CD4-positive, alpha-beta T cell (primary cell): ENCODE data around the gene CDKAL1. TPM values are rescaled to one million over a fixed set of nuclear protein-coding genes. Genes with fewer than 3 reads are reported as not detected.

Experiments used
- ATAC-seq: fragments of 200-7000 bp; cut with Tn5 transposase; one replicate; pipeline ENCODE4 v1.10.0; 2022; ENCODE audit warnings: mild to moderate bottlenecking; ENCODE audit not compliant: poor library complexity
- CTCF ChIA-PET: fragments of 350-600 bp; sonication (Branson Sonifier 250); formaldehyde crosslinking; loops from one replicate; lab custom pipeline; 2021; ENCODE audit warnings: antibody characterized with exemption, inconsistent platforms; lab: Charles Lee
- POLR2A ChIA-PET: fragments of 350-600 bp; sonication (Branson Sonifier 250); formaldehyde crosslinking; loops from one replicate; lab custom pipeline; 2021; ENCODE audit warnings: antibody characterized with exemption, inconsistent platforms; lab: Charles Lee
- DNase-seq, 14 experiments: peaks; one replicate each; pipeline ENCODE4 v3.0.0-alpha.2; 2013 to 2020; ENCODE audit warnings: mixed read lengths in 2 of 14
- H3K27ac ChIP-seq, 2 donors: one replicate each; pipeline versions ENCODE4 v1.5.1 to v1.7.0; 2013; ENCODE audit warnings: low read length in 2 of 2, low read depth in 1 of 2, mild to moderate bottlenecking in 1 of 2
- H3K27me3 ChIP-seq, 2 experiments: 1 replicate in 1 of 2; 2 replicates in 1 of 2; pipeline versions ENCODE4 v1.6.1 to v1.7.0; 2013; ENCODE audit warnings: low read length in 2 of 2, control low read depth in 1 of 2, mild to moderate bottlenecking in 1 of 2, moderate library complexity in 1 of 2; ENCODE audit not compliant: insufficient read depth in 2 of 2, control insufficient read depth in 1 of 2
- H3K36me3 ChIP-seq: one replicate; pipeline ENCODE4 v1.6.1; 2013; ENCODE audit warnings: low read length, control low read depth; ENCODE audit not compliant: insufficient read depth
- H3K4me1 ChIP-seq: one replicate; pipeline ENCODE4 v1.6.1; 2013; ENCODE audit warnings: low read length, control low read depth; ENCODE audit not compliant: insufficient read depth
- H3K4me3 ChIP-seq: one replicate; pipeline ENCODE4 v1.5.1; 2013; ENCODE audit warnings: mild to moderate bottlenecking, low read length, moderate library complexity
- H3K9me3 ChIP-seq, 2 experiments: 1 replicate in 1 of 2; 2 replicates in 1 of 2; pipeline versions ENCODE4 v1.6.1 to v1.7.0; 2013; ENCODE audit warnings: low read length in 2 of 2, mild to moderate bottlenecking in 2 of 2, control low read depth in 1 of 2, moderate library complexity in 1 of 2; ENCODE audit not compliant: control insufficient read depth in 1 of 2, insufficient read depth in 1 of 2
- H3K27ac Mint-ChIP-seq: one replicate; pipeline ENCODE4 v1.8.0; 2020; ENCODE audit warnings: mixed read lengths
- H3K27me3 Mint-ChIP-seq: one replicate; pipeline ENCODE4 v1.8.0; 2021; ENCODE audit warnings: mixed read lengths
- H3K36me3 Mint-ChIP-seq: one replicate; pipeline ENCODE4 v1.8.0; 2021; ENCODE audit warnings: low read depth, mixed read lengths
- H3K4me1 Mint-ChIP-seq: one replicate; pipeline ENCODE4 v1.8.0; 2021; ENCODE audit warnings: low read depth, mixed read lengths
- H3K4me3 Mint-ChIP-seq: one replicate; pipeline ENCODE4 v1.8.0; 2020; ENCODE audit warnings: mild to moderate bottlenecking, mixed read lengths
- H3K9me3 Mint-ChIP-seq: one replicate; pipeline ENCODE4 v1.8.0; 2020; ENCODE audit warnings: mixed read lengths
- CTCF ChIP-seq: fragments of 200-600 bp; IDR thresholded peaks from one replicate; pipeline ENCODE4 v1.8.0; 2022; ENCODE audit warnings: antibody characterized with exemption, mild to moderate bottlenecking
- intact Hi-C, 2 experiments: fragments of 100-400 bp; cut with DNase I in 1 of 2; cut with micrococcal nuclease in 1 of 2; formaldehyde crosslinking; loops; one replicate each; pipeline versions ENCODE4 v1.15.1 to v1.9.0; 2023 to 2025; cut with DNase I, micrococcal nuclease
- total RNA-seq, 174 experiments: library from RNA in 2 of 174; stranded (reverse) in 2 of 174; gene quantifications; one replicate each; pipeline ENCODE4 v1.2.3 and lab custom pipeline; 2021 to 2026

Gene CDKAL1
- total RNA-seq, 2 experiments from 2014 or later, result 21.3 to 23.9 TPM

GRCh38 chr6:20915626-20916025 lies 381.4 kb downstream of the CDKAL1 start:
- Mint-ChIP-seq H3K27me3 (no peaks in the 10 kb centered on the region), H3K36me3 (peaks cover 56% of the 10 kb centered on the region), H3K4me1 (no peaks in the 10 kb centered on the region), H3K9me3 (peaks cover 6% of the 10 kb centered on the region), H3K27ac (no peak overlapping the region), H3K4me3 (no peak overlapping the region)
- Histone ChIP-seq H3K4me3 (no peak overlapping the region), H3K36me3 (peaks cover 3% of the 10 kb centered on the region), H3K27ac (no peak overlapping the region), H3K4me1 (no peaks in the 10 kb centered on the region), H3K9me3 (peaks cover 14 to 15% of the 10 kb centered on the region in 2 experiments), H3K27me3 (no peaks in the 10 kb centered on the region)
- ChIA-PET POLR2A (no interaction called here), CTCF (no interaction called here)
- DNase-seq, result no peak
- intact Hi-C loops, result no loop called here
- ATAC-seq, result no peak
- TF ChIP-seq CTCF, result no peak

GRCh38 chr6:20916086-20916485 lies 381.8 kb downstream of the CDKAL1 start:
- H3K36me3 Mint-ChIP-seq, result peaks cover 52% of the 10 kb centered on the region
- H3K4me1 ChIP-seq, result no peaks in the 10 kb centered on the region
- POLR2A ChIA-PET, result no interaction called here
- H3K27ac Mint-ChIP-seq, result no peak overlapping the region
- intact Hi-C loops, result no loop called here
- no peak for TF ChIP-seq CTCF
- H3K36me3 ChIP-seq, result peaks cover 3% of the 10 kb centered on the region
- no peak overlapping the region for H3K27ac ChIP-seq
- no peak for DNase-seq
- H3K27me3 Mint-ChIP-seq, result no peaks in the 10 kb centered on the region
- H3K4me3 ChIP-seq, result no peak overlapping the region
- peaks cover 6% of the 10 kb centered on the region for H3K9me3 Mint-ChIP-seq
- H3K9me3 ChIP-seq, result peaks cover 14 to 15% of the 10 kb centered on the region in 2 experiments
- no peaks in the 10 kb centered on the region for H3K4me1 Mint-ChIP-seq
- CTCF ChIA-PET, result no interaction called here
- H3K4me3 Mint-ChIP-seq, result no peak overlapping the region
- no peaks in the 10 kb centered on the region for H3K27me3 ChIP-seq
- no peak for ATAC-seq

GRCh38 chr6:20918868-20919267 lies 384.6 kb downstream of the CDKAL1 start:
- POLR2A ChIA-PET, result no interaction called here
- no peak for TF ChIP-seq CTCF

More at GRCh38 chr6:20918868-20919267, 384.6 kb downstream of the CDKAL1 start:
- DNase-seq, result no peak
- Histone ChIP-seq H3K27me3 (no peaks in the 10 kb centered on the region), H3K4me3 (no peak overlapping the region), H3K27ac (no peak overlapping the region), H3K9me3 (peaks cover 7 to 14% of the 10 kb centered on the region in 2 experiments), H3K36me3 (peaks cover 3% of the 10 kb centered on the region), H3K4me1 (no peaks in the 10 kb centered on the region)
- no peak for ATAC-seq
- intact Hi-C loops, result no loop called here
- Mint-ChIP-seq H3K4me1 (no peaks in the 10 kb centered on the region), H3K27me3 (no peaks in the 10 kb centered on the region), H3K27ac (no peak overlapping the region), H3K4me3 (no peak overlapping the region), H3K36me3 (peaks cover 37% of the 10 kb centered on the region), H3K9me3 (peaks cover 3% of the 10 kb centered on the region)
- CTCF ChIA-PET, result no interaction called here
